H1 (cell line): Measurements from ENCODE around the gene MEF2A. TPM values are rescaled to one million over a fixed set of nuclear protein-coding genes. Genes with fewer than 3 reads are reported as not detected.

Source experiments
- CBX5 ChIP-seq: fragments of 300-800, 300-1000 bp; sonication (generic); IDR thresholded peaks from 2 replicates; pipeline ENCODE4 v1.7.1; 2016; ENCODE audit warnings: antibody characterized with exemption, low read length, low read depth
- HDAC2 ChIP-seq, 2 experiments: fragments of 300-600 bp in 1 of 2; sonication (generic) in 1 of 2; IDR thresholded peaks; 2 replicates each; pipeline ENCODE4 v1.6.1; 2011 to 2012; ENCODE audit warnings: low read depth in 2 of 2, low read length in 2 of 2, mild to moderate bottlenecking in 2 of 2, moderate library complexity in 2 of 2, borderline replicate concordance in 1 of 2, inconsistent platforms in 1 of 2
- KDM4A ChIP-seq: IDR thresholded peaks from one replicate; pipeline ENCODE4 v1.7.1; 2012; ENCODE audit warnings: low read depth, mild to moderate bottlenecking, moderate library complexity, low read length, inconsistent platforms; ENCODE audit not compliant: severe bottlenecking
- POU5F1 ChIP-seq: IDR thresholded peaks from 2 replicates; pipeline ENCODE4 v1.6.1; 2011; ENCODE audit warnings: low read depth, mild to moderate bottlenecking, low read length, moderate library complexity
- SAP30 ChIP-seq: fragments of 300-600 bp; sonication (generic); IDR thresholded peaks from 2 replicates; pipeline ENCODE4 v1.7.1; 2012; ENCODE audit warnings: low read length, moderate library complexity, mild to moderate bottlenecking, inconsistent platforms; ENCODE audit not compliant: insufficient read depth, insufficient replicate concordance
- SIX5 ChIP-seq: IDR thresholded peaks from 2 replicates; pipeline ENCODE4 v1.6.1; 2011; ENCODE audit warnings: mild to moderate bottlenecking, low read depth, low read length
- polyA plus RNA-seq, 7 experiments: library from polyadenylated mRNA; depleted of rRNA in 3 of 7; stranded (reverse) in 5 of 7; unstranded in 2 of 7; fragments of >200 nt in 5 of 7; fragments of 200-250 nt in 2 of 7; gene quantifications; 1 replicate in 5 of 7; 2 replicates in 1 of 7; 4 replicates in 1 of 7; pipeline versions ENCODE4 v1.2.1 to v1.2.3, GENCODE V29; 2011 to 2013; ENCODE audit warnings: missing spikeins in 2 of 7, mixed read lengths in 2 of 7
- total RNA-seq: library from RNA; stranded (reverse); fragmentation: NEBNext Ultra II Directional; extraction: Animal tissue kit (Norgen Biotek cat#: 25700); gene quantifications from 2 replicates; pipeline ENCODE4 v1.2.1, GENCODE V29; 2021

The MEF2A gene
- total and polyA plus RNA-seq, 2 of the 8 experiments (the other 6 are each of a cell fraction or from before 2014, with no cell fraction given), result 15.6 to 22.5 TPM

DNA sequence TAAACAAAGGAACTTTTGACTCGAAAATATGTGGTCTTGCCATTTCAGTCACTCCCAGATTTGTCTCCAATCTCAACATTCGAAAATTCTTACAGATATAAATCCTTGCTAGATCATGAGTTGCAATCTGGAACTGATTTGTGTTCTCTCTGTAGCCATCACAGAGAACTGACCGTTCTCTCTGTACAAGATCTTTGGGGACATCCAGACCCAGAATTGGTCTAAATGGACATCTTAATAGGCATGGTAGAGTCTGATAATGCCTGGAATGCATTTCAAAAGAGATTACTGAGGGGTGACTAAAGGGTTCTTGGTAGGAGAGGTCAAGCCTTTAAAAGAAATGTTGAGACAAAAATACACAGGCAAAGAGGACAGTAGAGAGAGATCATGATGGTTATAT is 7.2 kb upstream of the MEF2A start (continued):
- TF ChIP-seq SAP30 (no peak), SIX5 (no peak), KDM4A (no peak), CBX5 (no peak), POU5F1 (no peak), HDAC2 (IDR thresholded peaks at IDR 0.05; ENCODE audit: borderline replicate concordance in 1 of 2, low read depth in 2 of 2, low read length in 2 of 2) (no peak)
- TF ChIP-seq, all 59 proteins: peak for 0
